K562 (cell line): ENCODE results near the gene BCL2L15. TPM values are rescaled to one million over a fixed set of nuclear protein-coding genes. Genes with fewer than 3 reads are reported as not detected.

ENCODE experiments used
- ATAC-seq: fragments of 200-7000 bp; cut with Tn5 transposase; 3 replicates; pipeline ENCODE4 v1.9.1; 2020; ENCODE audit warnings: moderate library complexity
- BruUV-seq: library from RNA; stranded (reverse); fragments of 400-500 nt; replicated peaks from 2 replicates; lab custom pipeline; 2021; lab: Mats Ljungman, UMichigan
- CTCF ChIA-PET: fragments of 300-600 bp; formaldehyde crosslinking; extraction: SDS; loops from one replicate; lab custom pipeline; 2021; ENCODE audit warnings: low intra/inter-chr PET ratio; lab: Yijun Ruan, JAX
- POLR2A ChIA-PET: fragments of 300-600, 350-650 bp; sonication (Branson Sonifier 250); formaldehyde crosslinking; extraction: SDS; loops from one replicate; lab custom pipeline; 2021; ENCODE audit warnings: antibody characterized with exemption, inconsistent platforms; lab: Yijun Ruan, JAX
- DNase-seq, 4 experiments: peaks; one replicate each; pipeline versions ENCODE4 v3.0.0 to v3.0.0-alpha.2; 2011 to 2018; ENCODE audit warnings: low spot score in 3 of 4, mixed read lengths in 3 of 4; ENCODE audit errors: extremely low read depth in 1 of 4
- FAIRE-seq: peaks from 2 replicates; lab custom pipeline; 2011; peaks lifted over from hg19 to GRCh38; lab: Jason Lieb, UNC
- H2AFZ ChIP-seq: 2 replicates; pipeline ENCODE4 v1.6.0; 2011; ENCODE audit warnings: low read depth, low read length, control low read depth, inconsistent platforms
- H3K27ac ChIP-seq: fragments of 200-600 bp; 3 replicates; pipeline ENCODE4 v1.8.0; 2011; ENCODE audit warnings: low read depth, mild to moderate bottlenecking, control low read depth, inconsistent platforms, low read length, moderate library complexity, mixed read lengths; ENCODE audit errors: extremely low read depth
- H3K27me3 ChIP-seq, 2 experiments: fragments of 300-600 bp in 1 of 2; 2 replicates in 1 of 2; 3 replicates in 1 of 2; pipeline versions ENCODE4 v1.6.0 to v1.8.0; 2011; ENCODE audit warnings: inconsistent platforms in 2 of 2, low read length in 2 of 2, mild to moderate bottlenecking in 1 of 2, mixed read lengths in 1 of 2, moderate library complexity in 1 of 2; ENCODE audit not compliant: control insufficient read depth in 2 of 2, insufficient read depth in 2 of 2
- H3K36me3 ChIP-seq: fragments of 300-600 bp; 3 replicates; pipeline ENCODE4 v1.8.0; 2011; ENCODE audit warnings: mild to moderate bottlenecking, low read length, inconsistent platforms; ENCODE audit not compliant: control insufficient read depth, insufficient read depth
- H3K4me1 ChIP-seq, 2 experiments: fragments of 200-600 bp in 1 of 2; replicated peaks in 1 of 2; 2 replicates in 1 of 2; 3 replicates in 1 of 2; pipeline versions ENCODE4 v1.5.1 to v1.8.0; 2011; ENCODE audit warnings: inconsistent platforms in 2 of 2, low read length in 2 of 2, mild to moderate bottlenecking in 1 of 2, mixed read lengths in 1 of 2, moderate library complexity in 1 of 2; ENCODE audit not compliant: control insufficient read depth in 2 of 2, insufficient read depth in 2 of 2
- H3K4me2 ChIP-seq: 2 replicates; pipeline ENCODE4 v1.6.1; 2011; ENCODE audit warnings: low read length, control low read depth, inconsistent platforms, mixed read lengths; ENCODE audit not compliant: insufficient read depth
- H3K4me3 ChIP-seq: fragments of 200-600 bp; sonication (generic), shearing (Covaris generic); 2 replicates; pipeline ENCODE4 v1.5.1; 2016; ENCODE audit warnings: control low read depth, inconsistent platforms
- H3K79me2 ChIP-seq: fragments of 200-600 bp; 3 replicates; pipeline ENCODE4 v1.8.0; 2011; ENCODE audit warnings: low read length, inconsistent platforms; ENCODE audit not compliant: control insufficient read depth, insufficient read depth
- H3K9ac ChIP-seq, 2 experiments: 2 replicates each; pipeline versions ENCODE4 v1.6.0 to v1.6.1; 2011; ENCODE audit warnings: low read depth in 2 of 2, low read length in 2 of 2, control low read depth in 1 of 2, inconsistent platforms in 1 of 2, mild to moderate bottlenecking in 1 of 2, mixed read lengths in 1 of 2; ENCODE audit not compliant: insufficient read depth in 1 of 2
- H3K9me1 ChIP-seq: one replicate; pipeline ENCODE4 v1.6.0; 2011; ENCODE audit warnings: inconsistent platforms, mild to moderate bottlenecking, low read length, moderate library complexity; ENCODE audit not compliant: control insufficient read depth, insufficient read depth
- H3K9me3 ChIP-seq: replicated peaks from 2 replicates; pipeline ENCODE4 v1.5.1; 2011; ENCODE audit warnings: low read depth, low read length, inconsistent platforms; ENCODE audit not compliant: control insufficient read depth, insufficient read depth
- H4K20me1 ChIP-seq: replicated peaks from 2 replicates; pipeline ENCODE4 v1.6.1; 2011; ENCODE audit warnings: low read length, inconsistent platforms, mixed read lengths; ENCODE audit not compliant: control insufficient read depth, insufficient read depth
- EP300 ChIP-seq: IDR thresholded peaks from 2 replicates; pipeline ENCODE4 v1.6.1; 2012; ENCODE audit warnings: low read length, improper control_type of control experiment
- MXI1 ChIP-seq: IDR thresholded peaks from 2 replicates; pipeline ENCODE4 v1.6.1; 2011; ENCODE audit warnings: low read depth, mild to moderate bottlenecking, improper control_type of control experiment, low read length
- NCOA2 ChIP-seq, 2 experiments: fragments of 450-650 bp; IDR thresholded peaks; 2 replicates each; pipeline ENCODE4 v1.6.1; 2018; ENCODE audit warnings: mild to moderate bottlenecking in 2 of 2, moderate library complexity in 1 of 2; ENCODE audit not compliant: partially characterized antibody in 2 of 2
- PHF8 ChIP-seq: fragments of 200-600 bp; sonication (generic); IDR thresholded peaks from 2 replicates; pipeline ENCODE4 v1.6.1; 2012; ENCODE audit warnings: mixed run types, mild to moderate bottlenecking, inconsistent platforms, low read length, moderate library complexity, borderline replicate concordance
- POLR2G ChIP-seq: fragments of 200-400 bp; formaldehyde crosslinking; IDR thresholded peaks from 2 replicates; pipeline ENCODE4 v1.6.1; 2017; ENCODE audit warnings: low read depth, mild to moderate bottlenecking, antibody characterized with exemption, low read length, moderate library complexity
- RBM22 ChIP-seq: fragments of 200-400 bp; formaldehyde crosslinking; IDR thresholded peaks from 2 replicates; pipeline ENCODE4 v1.6.1; 2018; ENCODE audit warnings: low read length, low read depth; ENCODE audit not compliant: poor library complexity, severe bottlenecking
- SMAD4 ChIP-seq: fragments of 250-450 bp; sonication (Bioruptor Pico); conservative IDR thresholded peaks from 2 replicates; pipeline ENCODE4 v1.8.0; 2021; ENCODE audit warnings: inconsistent platforms, mild to moderate bottlenecking, moderate library complexity
- STAT5A ChIP-seq: IDR thresholded peaks from 2 replicates; pipeline ENCODE4 v1.6.1; 2012; ENCODE audit warnings: low read length, inconsistent platforms, borderline replicate concordance
- XRCC4 ChIP-seq: IDR thresholded peaks from one replicate; pipeline ENCODE4 v1.6.1; 2011; ENCODE audit not compliant: insufficient read depth, insufficient read length; ENCODE audit errors: extremely low read depth
- ZFPM2 ChIP-seq: fragments of 250-450 bp; sonication (Bioruptor Pico); IDR thresholded peaks from 2 replicates; pipeline ENCODE4 v1.5.1; 2022; ENCODE audit warnings: mild to moderate bottlenecking
- ZNF212 ChIP-seq: fragments of 450-650 bp; formaldehyde crosslinking; IDR thresholded peaks from 2 replicates; pipeline ENCODE4 v1.4.0; 2020; ENCODE audit warnings: mild to moderate bottlenecking
- ZNF507 ChIP-seq: conservative IDR thresholded peaks from 2 replicates; pipeline ENCODE4 v1.6.1; 2017; ENCODE audit warnings: missing genetic modification characterization, missing compliant biosample characterization
- WGBS: fragments of 100-300 bp; shearing (Covaris generic); methylation state at CpG from one replicate; pipeline ENCODE4 v1.1.6; 2016; ENCODE audit warnings: low coverage, mixed read lengths; ENCODE audit not compliant: insufficient coverage; ENCODE audit errors: missing lambda C conversion rate; 5-methylcytosine and 5-hydroxymethylcytosine counted together
- in situ Hi-C: fragments of 300-500 bp; cut with MboI; formaldehyde crosslinking; loops from 4 replicates; pipeline ENCODE4 v1.15.0; 2018; ENCODE audit warnings: inconsistent platforms, mixed read lengths
- intact Hi-C: fragments of 100-400 bp; cut with micrococcal nuclease; formaldehyde crosslinking; loops from 2 replicates; pipeline ENCODE4 v1.14.2; 2022
- polyA plus RNA-seq, 8 experiments: library from polyadenylated mRNA; depleted of rRNA in 4 of 8; stranded (reverse) in 5 of 8; unstranded in 3 of 8; fragments of >200 nt; fragmentation: Nextera tagmentation in 2 of 8; fragmentation: Illumina TruSeq in 1 of 8; extraction: Ambion mirVana in 2 of 8; extraction: Trizol in 1 of 8; gene quantifications; 2 replicates each; pipeline versions ENCODE4 v1.2.1 to v1.2.3, GENCODE V29; 2011 to 2014; ENCODE audit warnings: inconsistent platforms in 1 of 8, missing spikeins in 1 of 8
- total RNA-seq, 7 experiments: library from RNA; depleted of rRNA in 6 of 7; stranded (reverse); fragments of >200 nt in 6 of 7; fragmentation: Illumina TruSeq in 2 of 7; extraction: Trizol in 2 of 7; gene quantifications; 2 replicates each; pipeline versions ENCODE4 v1.2.1 to v1.2.3, GENCODE V29; 2011 to 2021; ENCODE audit warnings: low replicate concordance in 1 of 7
- TF ChIP-seq, protein P1 (sequence below), 2 experiments: IDR thresholded peaks; 2 replicates each; pipeline ENCODE4 v1.6.1; 2011; ENCODE audit warnings: borderline replicate concordance in 1 of 2, control low read depth in 1 of 2, low read depth in 1 of 2, low read length in 1 of 2, mild to moderate bottlenecking in 1 of 2, mixed read lengths in 1 of 2, moderate library complexity in 1 of 2; ENCODE audit not compliant: insufficient read depth in 1 of 2, insufficient read length in 1 of 2, poor library complexity in 1 of 2, severe bottlenecking in 1 of 2; ENCODE audit errors: extremely low read depth in 1 of 2

The BCL2L15 gene
- total and polyA plus RNA-seq, 9 of the 15 experiments (the other 6 are each of a cell fraction or from before 2014, with no cell fraction given), result 0.06 to 0.42 (median 0.28) TPM; not detected in 1

DNA sequence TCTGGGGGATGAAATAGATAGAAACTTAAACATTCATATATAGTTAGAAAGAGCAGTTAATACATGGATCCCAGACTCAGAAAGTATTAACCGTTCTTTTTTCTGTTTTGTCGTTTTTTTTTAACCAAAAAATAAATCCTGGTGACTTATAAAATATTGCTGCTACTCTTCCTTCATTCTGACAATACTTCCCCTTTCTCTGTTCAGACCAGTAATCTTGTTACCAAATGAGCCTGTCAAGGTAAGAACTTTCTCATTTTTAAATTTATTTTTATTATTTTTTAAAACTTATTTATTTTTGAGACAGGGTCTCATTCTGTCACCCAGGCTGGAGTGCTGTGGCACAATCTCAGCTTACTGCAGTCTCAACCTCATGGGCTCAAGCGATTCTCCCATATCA lies 29.6 kb downstream of the BCL2L15 start:
- Histone ChIP-seq H3K27me3 (no peaks in the 10 kb centered on the region), H3K27ac (no peak overlapping the region), H3K9me3 (no peaks in the 10 kb centered on the region), H3K4me2 (no peak overlapping the region), H3K4me3 (no peak overlapping the region), H4K20me1 (no peaks in the 10 kb centered on the region), H3K9me1 (no peaks in the 10 kb centered on the region), H3K4me1 (peaks cover 4 to 13% of the 10 kb centered on the region in 2 experiments; a peak in 3 of 5 replicates), H2AFZ (no peak overlapping the region), H3K79me2 (no peaks in the 10 kb centered on the region), H3K9ac (no peak overlapping the region), H3K36me3 (no peaks in the 10 kb centered on the region)
- ChIA-PET CTCF (no interaction called here), POLR2A (interaction anchor here (1.4 kb wide), 1 partner anchor 12 kb away, joined by 3 read pairs; no protein-coding TSS in a partner anchor)
- intact Hi-C loops (no loop called here), in situ Hi-C loops (no loop called here)
- 22% methylated on average over 3 of the region's 3 CpGs for WGBS
- no peak for FAIRE-seq
- no peak for ATAC-seq
- BruUV-seq, result no TSS peak
- DNase-seq, result no peak
- TF ChIP-seq MXI1, result no peak
- no peak for TF ChIP-seq STAT5A
- TF ChIP-seq ZNF212, result no peak
- TF ChIP-seq SMAD4 (CRISPR knock-in tag), result no peak
- TF ChIP-seq PHF8, result no peak
- no peak for TF ChIP-seq ZFPM2 (CRISPR knock-in tag)
- TF ChIP-seq ZNF507 (tag), result no peak
- no peak for TF ChIP-seq NCOA2 (IDR thresholded peaks at IDR 0.05; ENCODE audit: partially characterized antibody in 2 of 2)
- no peak for TF ChIP-seq RBM22
- no peak for TF ChIP-seq XRCC4
- TF ChIP-seq POLR2G, result no peak
- TF ChIP-seq, protein P1, sequence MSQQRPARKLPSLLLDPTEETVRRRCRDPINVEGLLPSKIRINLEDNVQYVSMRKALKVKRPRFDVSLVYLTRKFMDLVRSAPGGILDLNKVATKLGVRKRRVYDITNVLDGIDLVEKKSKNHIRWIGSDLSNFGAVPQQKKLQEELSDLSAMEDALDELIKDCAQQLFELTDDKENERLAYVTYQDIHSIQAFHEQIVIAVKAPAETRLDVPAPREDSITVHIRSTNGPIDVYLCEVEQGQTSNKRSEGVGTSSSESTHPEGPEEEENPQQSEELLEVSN (IDR thresholded peaks at IDR 0.05; ENCODE audit: borderline replicate concordance in 1 of 2, extremely low read depth in 1 of 2, insufficient read depth in 1 of 2, insufficient read length in 1 of 2, low read depth in 1 of 2, low read length in 1 of 2, poor library complexity in 1 of 2, severe bottlenecking in 1 of 2), result no peak
- no peak for TF ChIP-seq EP300
